Activated T-cell treated with anti-CD3 and anti-CD28 coated beads, Interleukin-2, amount 50 U/mL, for 1 hour (primary cell): ENCODE data around the gene DNAJC15.
"Not testable (repeated sequence)": the region's sequence is repeated elsewhere in the genome, so short reads cannot be mapped to it uniquely, and the experiment has no call there.

Experiments used
- DNase-seq: peaks from one replicate; pipeline ENCODE4 v3.0.0-alpha.2; 2020

Gene DNAJC15

DNA sequence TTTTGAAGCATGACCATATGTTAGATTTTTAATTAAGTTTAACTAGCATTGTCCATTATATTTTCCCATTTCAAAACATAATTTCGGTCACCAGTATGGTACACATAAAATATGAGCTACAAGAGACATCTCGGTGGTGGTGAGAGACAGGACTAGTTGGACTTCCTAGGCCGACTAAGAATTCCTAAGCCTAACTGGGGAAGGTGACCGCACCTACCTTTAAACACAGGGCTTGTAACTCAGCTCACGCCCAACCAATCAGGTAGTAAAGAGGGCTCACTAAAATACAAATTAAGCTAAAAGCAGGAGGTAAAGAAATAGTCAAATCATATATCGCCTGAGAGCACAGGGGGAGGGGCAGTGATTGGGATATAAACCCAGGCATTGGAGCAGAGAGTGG, 22.9 kb downstream of the DNAJC15 start:
- no peak for DNase-seq

DNA sequence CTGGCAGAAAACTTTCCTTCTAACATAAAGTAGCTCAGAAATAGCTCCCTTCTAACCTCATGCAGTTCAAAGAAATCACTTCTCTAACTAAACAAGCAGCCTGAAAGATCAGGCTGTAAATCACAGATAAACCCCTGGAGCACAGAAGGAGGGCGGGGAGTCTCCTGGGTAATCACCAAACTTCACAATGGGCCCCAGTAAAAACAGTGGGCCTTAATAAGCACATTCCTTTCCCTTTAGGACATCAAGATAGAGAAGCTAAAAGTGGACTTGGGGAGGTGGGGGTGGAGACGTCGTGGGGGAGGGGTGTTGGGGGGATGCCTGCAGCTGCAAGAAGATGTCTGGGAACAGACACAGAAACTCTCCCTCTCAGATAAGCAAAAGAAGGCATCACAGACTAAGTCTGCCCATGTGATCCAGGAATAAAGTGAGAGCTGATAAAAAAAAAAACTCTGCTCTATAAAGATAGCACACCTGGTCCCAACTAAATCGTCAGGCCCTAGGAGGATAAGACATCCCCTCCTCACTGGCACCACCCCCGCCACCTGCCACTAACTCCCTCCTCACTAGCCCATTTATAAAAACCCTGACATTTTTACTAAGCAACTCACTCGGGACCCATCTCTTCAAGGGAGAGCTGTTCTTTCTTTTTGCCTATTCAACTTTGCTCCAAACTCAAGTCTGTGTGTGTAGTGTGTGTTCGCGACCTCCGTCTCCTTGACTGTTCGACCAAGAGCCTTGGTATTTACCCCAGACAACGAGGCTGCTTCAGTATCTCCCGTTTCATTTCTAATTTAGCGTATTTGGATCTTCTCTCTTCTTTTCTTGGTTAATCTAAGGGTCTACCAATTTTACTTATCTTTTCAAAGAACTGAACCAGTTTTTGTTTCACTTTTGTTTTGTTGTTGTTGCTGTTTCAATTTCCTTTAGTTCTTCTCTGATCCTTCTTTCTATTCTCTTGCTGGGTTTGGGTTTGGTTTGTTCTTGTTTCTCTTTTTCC, 31.7 kb downstream of the DNAJC15 start:
- peak; percentile 28 for DNase-seq

GRCh38 chr13:43057653-43058317, 34.4 kb downstream of the DNAJC15 start:
- DNase-seq = peak; percentile 49

DNA sequence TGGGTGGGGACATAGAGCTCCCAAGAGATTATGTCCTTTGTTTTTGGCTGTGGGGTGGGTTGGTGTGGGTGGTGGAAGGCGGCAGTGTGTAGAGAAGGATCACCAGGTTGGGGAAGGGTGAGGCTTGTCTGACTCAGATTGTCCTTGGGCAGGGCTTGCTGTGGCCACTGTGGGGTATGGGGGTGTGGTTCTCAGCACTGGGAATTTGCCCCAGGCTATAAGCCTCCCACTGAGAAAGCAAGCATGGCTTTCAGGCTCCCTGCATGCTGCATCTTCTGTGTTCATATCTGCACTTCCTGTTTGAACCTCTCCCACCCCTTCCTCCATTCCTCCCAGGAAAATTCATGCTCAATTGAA, 34.9 kb downstream of the DNAJC15 start:
- no peak for DNase-seq

- DNase-seq = no peak
Observed at GRCh38 chr13:43058831-43059230, 35.4 kb downstream of the DNAJC15 start.

- DNase-seq = not testable (repeated sequence)
Observed at GRCh38 chr13:43059779-43060178, 36.4 kb downstream of the DNAJC15 start.

DNA sequence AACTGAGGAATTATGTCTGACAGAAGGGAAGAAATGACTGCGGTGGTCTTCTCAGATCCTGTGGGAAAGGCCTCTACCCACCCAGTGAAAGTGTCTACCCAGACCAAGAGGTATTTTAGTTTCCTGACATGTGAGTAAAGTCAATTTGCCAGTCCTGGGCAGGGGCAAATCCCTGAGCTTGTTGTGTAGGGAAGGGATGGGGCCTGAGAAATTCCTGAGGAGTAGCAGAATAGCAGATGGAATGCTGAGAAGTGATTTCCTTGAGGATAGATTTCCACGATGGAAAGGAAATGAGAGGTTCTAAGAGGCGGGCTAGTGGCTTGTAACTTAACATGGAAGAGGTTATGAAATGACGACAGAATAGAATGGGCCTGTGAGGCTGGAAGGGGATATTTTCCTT, 37.4 kb downstream of the DNAJC15 start:
- not testable (repeated sequence) for DNase-seq

DNA sequence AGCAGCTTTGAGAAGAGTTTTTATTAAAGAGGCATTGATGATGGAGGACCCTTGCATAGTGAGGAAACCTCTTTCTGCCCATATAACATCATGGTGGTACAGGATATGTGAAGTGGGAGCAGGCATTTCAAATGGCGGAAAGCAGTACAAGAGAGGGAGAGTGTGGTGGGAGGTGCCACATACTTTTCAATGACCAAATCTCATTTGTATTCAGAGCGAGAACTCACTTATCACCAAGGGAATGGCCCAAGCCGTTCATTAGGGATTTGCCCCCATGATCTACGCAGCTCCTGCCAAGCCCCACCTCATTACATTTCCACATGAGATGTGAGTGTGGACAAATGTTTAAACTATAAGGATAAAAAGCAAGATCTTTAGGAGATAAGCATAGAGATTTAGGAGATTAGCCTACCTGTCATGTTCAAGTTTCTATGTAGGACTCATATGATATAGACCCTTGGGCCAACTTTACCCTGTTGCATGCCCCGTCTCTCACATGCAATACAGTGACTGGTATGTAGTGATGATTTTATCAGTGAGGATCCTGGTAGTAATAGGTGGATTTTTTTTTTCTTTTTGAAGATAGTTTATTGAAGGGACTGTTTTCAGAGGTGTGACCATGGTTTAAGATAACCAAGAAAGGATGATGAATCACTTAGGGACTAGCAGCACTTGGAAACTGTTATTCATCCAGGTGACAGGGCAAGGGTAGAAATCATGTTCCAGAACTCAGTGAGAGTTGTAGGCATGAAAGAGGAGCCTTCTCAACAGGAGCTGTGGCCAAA, 38.3 kb downstream of the DNAJC15 start:
- DNase-seq = no peak

GRCh38 chr13:43071824-43072223, 48.4 kb downstream of the DNAJC15 start:
- DNase-seq = no peak

DNA sequence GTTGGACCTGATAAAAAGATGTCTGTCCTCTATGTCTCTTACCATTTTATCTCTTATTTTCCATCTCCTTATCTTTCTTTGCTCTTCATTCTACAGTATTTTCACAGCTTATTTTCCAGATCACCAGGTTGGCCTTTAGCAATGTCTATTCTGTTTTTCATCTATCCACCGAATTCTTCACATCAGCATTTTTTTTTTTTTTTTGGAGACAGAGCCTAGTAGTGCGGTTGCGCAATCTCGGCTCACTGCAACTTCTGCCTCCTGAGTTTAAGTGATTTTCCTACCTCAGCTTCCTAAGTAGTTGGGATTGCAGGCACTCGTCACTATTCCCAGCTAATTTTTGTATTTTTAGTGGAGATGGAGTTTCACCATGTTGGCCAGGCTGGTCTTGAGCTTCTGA, 49.0 kb downstream of the DNAJC15 start:
- DNase-seq = no peak

DNA sequence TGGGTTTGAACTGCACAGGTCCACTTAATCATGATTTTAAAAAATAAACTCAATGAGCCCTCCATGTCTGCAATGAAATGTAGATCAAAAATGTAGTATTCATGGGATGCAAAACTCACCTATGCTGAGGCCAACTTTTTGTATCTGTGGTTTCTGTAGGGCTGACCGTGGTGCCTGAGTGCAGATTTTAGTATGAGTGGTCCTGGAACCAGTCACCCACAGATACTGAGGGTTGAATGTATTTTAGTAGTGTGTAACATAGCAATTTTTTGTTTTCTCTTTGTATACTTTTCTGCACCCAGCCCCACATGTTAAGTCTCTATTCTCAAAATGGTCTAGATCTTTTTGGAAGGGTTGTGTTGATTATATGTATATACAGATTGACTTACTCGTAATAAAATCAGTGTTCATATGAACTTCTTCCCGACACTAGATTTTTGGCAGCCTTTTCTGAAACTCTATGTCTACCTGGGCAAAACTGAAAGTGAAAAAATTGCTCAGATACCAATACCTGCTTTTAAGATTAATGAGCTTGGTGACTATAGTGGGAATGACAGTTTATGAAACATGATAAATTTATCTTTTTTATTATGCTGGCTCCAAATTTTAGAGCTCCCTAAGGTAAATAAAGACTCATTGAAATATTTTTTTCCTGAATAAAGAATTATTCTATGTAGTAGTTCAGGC, 51.6 kb downstream of the DNAJC15 start:
- DNase-seq = no peak

GRCh38 chr13:43075511-43075902, 52.1 kb downstream of the DNAJC15 start:
- not testable (repeated sequence) for DNase-seq

- DNase-seq = no peak
Observed at GRCh38 chr13:43077046-43077445, 53.7 kb downstream of the DNAJC15 start.

DNA sequence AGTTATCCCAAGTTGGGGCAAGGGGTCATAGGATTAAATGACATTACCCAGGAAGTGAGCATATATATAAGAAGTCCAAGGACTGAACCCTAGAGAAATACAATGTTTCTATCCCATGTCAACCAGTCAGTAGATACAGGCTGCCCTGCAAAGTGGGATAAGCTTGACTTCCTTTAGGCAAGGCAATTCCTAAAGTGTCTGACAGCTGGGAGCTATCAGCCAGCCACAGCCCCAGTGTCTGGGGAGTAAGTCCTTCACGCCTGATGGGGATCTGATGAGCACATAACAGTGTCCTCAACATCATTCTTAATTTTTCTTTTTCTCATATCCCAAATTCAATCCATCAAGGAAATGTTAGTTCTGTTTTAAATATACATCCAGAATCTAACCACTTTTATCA, 54.1 kb downstream of the DNAJC15 start:
- no peak for DNase-seq

DNA sequence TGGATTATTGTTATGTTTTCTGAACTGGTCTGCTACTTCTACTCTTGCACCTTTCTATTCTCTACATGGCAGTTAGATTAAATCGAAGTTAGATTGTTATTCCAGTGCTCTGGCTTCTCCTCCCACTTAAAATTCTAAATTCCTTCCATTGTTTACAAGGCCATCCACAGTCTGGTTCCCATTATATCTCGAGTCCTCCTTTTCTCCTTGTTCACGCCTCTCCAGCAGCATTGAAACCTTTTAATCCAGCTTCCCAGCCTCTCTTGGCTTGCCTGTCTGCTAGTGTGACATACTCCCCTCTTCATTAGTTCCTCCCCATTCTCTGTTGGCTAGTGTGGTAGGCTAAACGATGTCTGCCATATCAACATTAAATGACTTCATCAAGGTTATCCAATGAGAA, 54.5 kb downstream of the DNAJC15 start:
- DNase-seq = no peak

DNA sequence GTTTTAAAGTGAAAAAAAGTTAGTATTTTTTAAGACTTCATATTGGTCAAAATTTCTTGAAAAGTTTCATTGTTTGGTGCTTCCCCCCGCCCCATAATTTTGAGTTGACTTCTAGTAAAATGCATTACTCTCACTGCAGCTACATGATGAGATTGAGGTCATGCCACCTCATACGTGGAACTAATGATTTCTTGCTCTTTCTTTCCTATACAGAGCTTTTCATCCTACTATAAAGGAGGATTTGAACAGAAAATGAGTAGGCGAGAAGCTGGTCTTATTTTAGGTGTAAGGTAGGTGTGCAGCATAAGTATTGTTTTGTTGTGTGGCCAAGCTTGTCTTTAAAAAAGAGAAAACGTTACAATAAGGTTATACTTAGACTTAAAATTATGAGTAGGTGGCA, 55.0 kb downstream of the DNAJC15 start:
- no peak for DNase-seq

- DNase-seq = no peak
Observed at GRCh38 chr13:43079392-43079931, 56.1 kb downstream of the DNAJC15 start.

DNA sequence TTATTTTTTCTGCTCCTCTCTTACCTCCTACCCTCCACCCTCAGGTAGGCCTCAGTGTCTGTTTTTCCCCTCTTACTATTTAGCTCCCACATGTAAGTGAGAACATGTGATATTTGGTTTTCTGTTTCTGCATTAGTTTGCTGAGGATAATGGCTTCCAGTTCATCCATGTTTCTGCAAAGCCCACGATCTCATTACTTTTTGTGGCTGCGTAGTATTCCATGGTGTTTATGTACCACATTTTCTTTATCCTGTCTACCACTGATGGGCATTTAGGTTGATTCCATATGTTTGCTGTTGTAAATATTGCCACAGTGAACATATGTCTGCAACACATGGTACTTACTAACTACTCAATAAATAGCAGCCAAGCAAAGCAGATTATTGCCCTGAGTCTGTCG, 56.8 kb downstream of the DNAJC15 start:
- no peak for DNase-seq

GRCh38 chr13:43081866-43082265, 58.5 kb downstream of the DNAJC15 start:
- no peak for DNase-seq

- no peak for DNase-seq
Observed at GRCh38 chr13:43083750-43084149, 60.4 kb downstream of the DNAJC15 start.

DNA sequence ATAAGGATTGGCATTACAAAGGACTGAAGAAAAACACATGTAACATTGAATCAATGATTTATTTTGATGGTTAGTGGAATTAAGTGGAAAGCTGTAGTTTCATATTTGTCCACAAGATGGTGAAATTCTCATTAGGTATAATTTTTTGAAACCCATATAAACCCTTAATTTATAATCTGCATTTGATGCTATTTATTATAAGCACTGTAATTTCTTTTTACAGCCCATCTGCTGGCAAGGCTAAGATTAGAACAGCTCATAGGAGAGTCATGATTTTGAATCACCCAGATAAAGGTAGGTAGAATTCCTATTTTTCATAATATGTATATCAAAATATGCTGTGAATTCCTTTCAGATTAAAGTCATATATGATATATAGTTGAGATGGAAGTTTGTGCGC, 62.2 kb downstream of the DNAJC15 start:
- DNase-seq = no peak

DNA sequence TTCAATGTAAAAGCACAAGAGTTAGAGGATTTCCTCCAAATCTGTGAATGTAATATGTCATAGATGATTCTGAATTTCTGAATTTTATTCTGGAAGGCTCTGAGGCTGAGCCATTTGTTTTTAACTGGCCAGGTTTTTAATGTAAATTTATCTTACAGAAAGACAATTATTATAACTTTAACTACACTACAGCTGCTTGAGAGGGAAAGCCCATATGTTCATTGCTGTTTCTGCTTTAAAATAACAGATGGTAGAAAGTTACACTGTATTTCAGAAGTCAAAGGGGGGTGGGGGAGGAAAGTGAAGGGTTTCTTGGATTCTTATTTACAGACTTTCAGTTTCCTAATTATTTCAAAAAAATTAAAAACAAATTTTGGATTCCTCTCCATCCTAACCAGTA, 62.8 kb downstream of the DNAJC15 start:
- no peak for DNase-seq

DNA sequence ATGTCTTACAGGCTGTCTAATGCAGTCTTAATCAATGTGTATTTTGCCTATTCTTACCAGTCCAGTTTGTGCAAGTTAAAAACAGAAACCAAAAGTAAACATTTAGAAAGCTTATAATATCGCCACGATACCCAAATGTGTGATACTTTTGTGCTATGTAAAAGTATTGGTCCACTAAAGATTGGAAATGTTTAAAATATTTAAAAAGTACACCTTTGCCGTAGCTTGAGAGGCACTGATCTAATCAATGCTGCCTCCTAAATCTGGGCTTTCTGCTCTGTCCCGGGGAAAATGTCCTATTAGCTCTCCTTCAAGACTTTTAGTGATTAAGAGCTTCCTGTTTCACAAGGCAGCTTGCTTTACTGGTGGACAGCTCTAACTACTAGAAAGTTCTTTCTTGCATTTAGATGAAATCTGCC, 64.7 kb downstream of the DNAJC15 start:
- no peak for DNase-seq
